H1 (cell line): Measurements from ENCODE around the gene CCBE1. TPM values are rescaled to one million over a fixed set of nuclear protein-coding genes. Genes with fewer than 3 reads are reported as not detected.

Source experiments
- SIN3A ChIP-seq, 2 experiments: IDR thresholded peaks in 1 of 2; conservative IDR thresholded peaks in 1 of 2; 2 replicates each; pipeline ENCODE4 v1.6.1; 2011 to 2012; ENCODE audit warnings: low read length in 2 of 2, improper control_type of control experiment in 1 of 2, low read depth in 1 of 2, mild to moderate bottlenecking in 1 of 2
- polyA plus RNA-seq, 7 experiments: library from polyadenylated mRNA; depleted of rRNA in 3 of 7; stranded (reverse) in 5 of 7; unstranded in 2 of 7; fragments of >200 nt in 5 of 7; fragments of 200-250 nt in 2 of 7; gene quantifications; 1 replicate in 5 of 7; 2 replicates in 1 of 7; 4 replicates in 1 of 7; pipeline versions ENCODE4 v1.2.1 to v1.2.3, GENCODE V29; 2011 to 2013; ENCODE audit warnings: missing spikeins in 2 of 7, mixed read lengths in 2 of 7
- total RNA-seq: library from RNA; stranded (reverse); fragmentation: NEBNext Ultra II Directional; extraction: Animal tissue kit (Norgen Biotek cat#: 25700); gene quantifications from 2 replicates; pipeline ENCODE4 v1.2.1, GENCODE V29; 2021

CCBE1 gene
- total and polyA plus RNA-seq, 2 of the 8 experiments (the other 6 are each of a cell fraction or from before 2014, with no cell fraction given) = 2.1 to 2.6 TPM

- no peak for TF ChIP-seq SIN3A (conservative IDR thresholded peaks at IDR 0.05 in 1 of 2, IDR thresholded peaks at IDR 0.05 in 1 of 2; ENCODE audit: low read depth in 1 of 2, low read length in 2 of 2)
These were observed 56.5 kb downstream of the CCBE1 start (continued) for GRCh38 chr18:59640721-59641120.
